ENCODE data around the gene KCNQ1. TPM values are rescaled to one million over a fixed set of nuclear protein-coding genes. Genes with fewer than 3 reads are reported as not detected.

Gene KCNQ1
- total and polyA plus RNA-seq, 2 experiments from 2014 or later, result 0.45 to 0.87 TPM

DNA sequence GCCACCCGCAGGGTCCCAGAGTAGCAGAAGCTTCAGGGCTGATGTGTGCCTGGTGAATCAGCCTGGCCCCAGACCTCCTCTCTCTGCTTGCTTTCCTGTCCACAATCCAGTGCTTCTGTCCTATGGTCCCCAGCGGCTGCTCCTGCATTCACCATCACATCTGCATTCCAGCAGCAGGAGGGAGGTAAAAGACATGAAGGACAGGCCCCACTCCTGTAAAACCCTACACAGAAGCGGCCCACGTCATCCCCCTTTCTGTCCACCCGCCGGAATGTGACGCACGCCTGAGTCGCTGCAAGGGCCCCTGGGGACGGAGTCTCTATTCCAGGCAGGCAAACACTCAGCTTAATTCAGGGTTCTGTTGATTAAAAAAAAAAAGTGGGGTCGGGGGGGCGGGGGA, 382.4 kb downstream of the KCNQ1 start:
- Histone ChIP-seq H3K79me2 (replicated peaks; ENCODE audit: insufficient read depth) (no peaks in the 10 kb centered on the region), H2AFZ (no peak overlapping the region), H3F3A (replicated peaks; ENCODE audit: low read depth) (no peaks in the 10 kb centered on the region), H3K9me2 (ENCODE audit: insufficient read depth) (no peaks in the 10 kb centered on the region), H3K27me3 (ENCODE audit: insufficient read depth) (peaks cover 4% of the 10 kb centered on the region; the same call in 1 of the 2 replicates), H3K4me3 (no peak overlapping the region), H3K36me3 (ENCODE audit: insufficient read depth) (no peaks in the 10 kb centered on the region), H4K20me1 (replicated peaks; ENCODE audit: insufficient read depth) (no peaks in the 10 kb centered on the region), H3K4me2 (no peak overlapping the region), H3K4me1 (ENCODE audit: insufficient read depth) (no peaks in the 10 kb centered on the region; the same call in 1 of the 2 replicates), H3K27ac (ENCODE audit: low read depth) (no peak overlapping the region)
- peaks cover 43% of the 10 kb centered on the region for H3K27me3 Mint-ChIP-seq (ENCODE audit: insufficient read depth, low read depth, poor library complexity)
- ATAC-seq (no peak), DNase-seq (ENCODE audit: low spot score) (no peak)
- TF ChIP-seq JUNB (IDR thresholded peaks at IDR 0.05; ENCODE audit: unreplicated experiment) (no peak), POLR2AphosphoS5 (IDR thresholded peaks at IDR 0.05; ENCODE audit: low read depth) (no peak)
- H3K4me3 Mint-ChIP-seq, result no peak overlapping the region
- H3K9me3 Mint-ChIP-seq, result peaks cover 43% of the 10 kb centered on the region
- H3K4me1 Mint-ChIP-seq, result peaks cover 14% of the 10 kb centered on the region
- peaks cover 28% of the 10 kb centered on the region for H3K36me3 Mint-ChIP-seq (ENCODE audit: low read depth)
- H3K27ac Mint-ChIP-seq, result no peak overlapping the region

DNA sequence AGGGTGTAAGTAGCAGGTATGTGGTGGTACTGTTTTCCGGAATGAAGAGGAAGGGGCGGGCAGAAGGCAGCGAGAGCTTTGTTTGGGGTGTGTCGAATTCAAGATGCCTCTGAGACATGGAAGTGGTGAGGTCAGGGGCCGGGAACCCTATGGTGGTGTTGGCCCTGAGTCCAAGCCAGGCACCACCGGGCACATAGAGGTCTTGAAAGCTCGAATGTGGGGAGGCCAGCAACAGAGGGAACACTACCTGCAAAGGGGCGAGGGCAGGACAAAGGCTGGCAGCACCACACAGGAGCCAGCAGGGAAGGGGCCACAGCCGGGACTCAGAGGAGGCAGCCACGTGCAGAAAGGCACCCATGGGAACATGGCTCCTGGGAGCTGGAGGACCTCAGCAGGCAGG, 383.0 kb downstream of the KCNQ1 start:
- H3K4me3 Mint-ChIP-seq, result no peak overlapping the region
- Histone ChIP-seq H3K27ac (ENCODE audit: low read depth) (no peak overlapping the region), H3K27me3 (ENCODE audit: insufficient read depth) (peaks cover 4% of the 10 kb centered on the region; the same call in 1 of the 2 replicates), H3K79me2 (replicated peaks; ENCODE audit: insufficient read depth) (no peaks in the 10 kb centered on the region), H3K4me1 (ENCODE audit: insufficient read depth) (no peaks in the 10 kb centered on the region; the same call in 1 of the 2 replicates), H4K20me1 (replicated peaks; ENCODE audit: insufficient read depth) (no peaks in the 10 kb centered on the region), H3K36me3 (ENCODE audit: insufficient read depth) (no peaks in the 10 kb centered on the region), H3K4me2 (no peak overlapping the region), H2AFZ (no peak overlapping the region), H3K9me2 (ENCODE audit: insufficient read depth) (no peaks in the 10 kb centered on the region), H3K4me3 (no peak overlapping the region), H3F3A (replicated peaks; ENCODE audit: low read depth) (no peaks in the 10 kb centered on the region)
- peaks cover 39% of the 10 kb centered on the region for H3K27me3 Mint-ChIP-seq (ENCODE audit: insufficient read depth, low read depth, poor library complexity)
- H3K27ac Mint-ChIP-seq, result no peak overlapping the region
- H3K4me1 Mint-ChIP-seq, result peaks cover 14% of the 10 kb centered on the region
- no peak for DNase-seq (ENCODE audit: low spot score)
- no peak for ATAC-seq
- H3K9me3 Mint-ChIP-seq, result peaks cover 38% of the 10 kb centered on the region
- H3K36me3 Mint-ChIP-seq (ENCODE audit: low read depth), result peaks cover 23% of the 10 kb centered on the region
- TF ChIP-seq EZH2 (IDR thresholded peaks at IDR 0.05; ENCODE audit: low read depth, unreplicated experiment), result no peak
- no peak for TF ChIP-seq CTCF (conservative IDR thresholded peaks at IDR 0.05; ENCODE audit: low read depth in 2 of 2)
- TF ChIP-seq, protein P1, sequence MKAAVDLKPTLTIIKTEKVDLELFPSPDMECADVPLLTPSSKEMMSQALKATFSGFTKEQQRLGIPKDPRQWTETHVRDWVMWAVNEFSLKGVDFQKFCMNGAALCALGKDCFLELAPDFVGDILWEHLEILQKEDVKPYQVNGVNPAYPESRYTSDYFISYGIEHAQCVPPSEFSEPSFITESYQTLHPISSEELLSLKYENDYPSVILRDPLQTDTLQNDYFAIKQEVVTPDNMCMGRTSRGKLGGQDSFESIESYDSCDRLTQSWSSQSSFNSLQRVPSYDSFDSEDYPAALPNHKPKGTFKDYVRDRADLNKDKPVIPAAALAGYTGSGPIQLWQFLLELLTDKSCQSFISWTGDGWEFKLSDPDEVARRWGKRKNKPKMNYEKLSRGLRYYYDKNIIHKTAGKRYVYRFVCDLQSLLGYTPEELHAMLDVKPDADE (IDR thresholded peaks at IDR 0.05), result no peak
- no peak for TF ChIP-seq POLR2AphosphoS5 (IDR thresholded peaks at IDR 0.05; ENCODE audit: low read depth)
- no peak for TF ChIP-seq JUNB (IDR thresholded peaks at IDR 0.05; ENCODE audit: unreplicated experiment)
- no peak for TF ChIP-seq ZNF331 (CRISPR knock-in tag; IDR thresholded peaks at IDR 0.05; ENCODE audit: low read depth)
- TF ChIP-seq NANOG (IDR thresholded peaks at IDR 0.05; ENCODE audit: borderline replicate concordance), result no peak
- TF ChIP-seq CREB1 (CRISPR knock-in tag; IDR thresholded peaks at IDR 0.05; ENCODE audit: low read depth), result no peak
- TF ChIP-seq ZNF114 (CRISPR knock-in tag; IDR thresholded peaks at IDR 0.05), result no peak
- TF ChIP-seq, protein P2, sequence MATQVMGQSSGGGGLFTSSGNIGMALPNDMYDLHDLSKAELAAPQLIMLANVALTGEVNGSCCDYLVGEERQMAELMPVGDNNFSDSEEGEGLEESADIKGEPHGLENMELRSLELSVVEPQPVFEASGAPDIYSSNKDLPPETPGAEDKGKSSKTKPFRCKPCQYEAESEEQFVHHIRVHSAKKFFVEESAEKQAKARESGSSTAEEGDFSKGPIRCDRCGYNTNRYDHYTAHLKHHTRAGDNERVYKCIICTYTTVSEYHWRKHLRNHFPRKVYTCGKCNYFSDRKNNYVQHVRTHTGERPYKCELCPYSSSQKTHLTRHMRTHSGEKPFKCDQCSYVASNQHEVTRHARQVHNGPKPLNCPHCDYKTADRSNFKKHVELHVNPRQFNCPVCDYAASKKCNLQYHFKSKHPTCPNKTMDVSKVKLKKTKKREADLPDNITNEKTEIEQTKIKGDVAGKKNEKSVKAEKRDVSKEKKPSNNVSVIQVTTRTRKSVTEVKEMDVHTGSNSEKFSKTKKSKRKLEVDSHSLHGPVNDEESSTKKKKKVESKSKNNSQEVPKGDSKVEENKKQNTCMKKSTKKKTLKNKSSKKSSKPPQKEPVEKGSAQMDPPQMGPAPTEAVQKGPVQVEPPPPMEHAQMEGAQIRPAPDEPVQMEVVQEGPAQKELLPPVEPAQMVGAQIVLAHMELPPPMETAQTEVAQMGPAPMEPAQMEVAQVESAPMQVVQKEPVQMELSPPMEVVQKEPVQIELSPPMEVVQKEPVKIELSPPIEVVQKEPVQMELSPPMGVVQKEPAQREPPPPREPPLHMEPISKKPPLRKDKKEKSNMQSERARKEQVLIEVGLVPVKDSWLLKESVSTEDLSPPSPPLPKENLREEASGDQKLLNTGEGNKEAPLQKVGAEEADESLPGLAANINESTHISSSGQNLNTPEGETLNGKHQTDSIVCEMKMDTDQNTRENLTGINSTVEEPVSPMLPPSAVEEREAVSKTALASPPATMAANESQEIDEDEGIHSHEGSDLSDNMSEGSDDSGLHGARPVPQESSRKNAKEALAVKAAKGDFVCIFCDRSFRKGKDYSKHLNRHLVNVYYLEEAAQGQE (IDR thresholded peaks at IDR 0.05; ENCODE audit: unreplicated experiment), result no peak
- TF ChIP-seq EZH2phosphoT487 (IDR thresholded peaks at IDR 0.05; ENCODE audit: unreplicated experiment), result no peak
- no peak for TF ChIP-seq STAT1 (IDR thresholded peaks at IDR 0.05; ENCODE audit: unreplicated experiment)

Measured in GM23338 (cell line).